Endothelial cell of umbilical vein (primary cell): ENCODE measurements around the gene ZNF365.

Experiments used
- CTCF ChIP-seq, 2 donors: IDR thresholded peaks; 1 replicate in 1 of 2; 2 replicates in 1 of 2; pipeline ENCODE4 v1.5.1; 2011; ENCODE audit warnings: low read length in 2 of 2, mild to moderate bottlenecking in 2 of 2, moderate library complexity in 2 of 2, control low read depth in 1 of 2, inconsistent platforms in 1 of 2, low read depth in 1 of 2; ENCODE audit not compliant: insufficient read depth in 1 of 2; ENCODE audit errors: extremely low read depth in 1 of 2
- EZH2 ChIP-seq: IDR thresholded peaks from 2 replicates; pipeline ENCODE4 v1.6.1; 2012; ENCODE audit warnings: borderline replicate concordance, low read depth, mild to moderate bottlenecking, moderate library complexity, low read length, inconsistent platforms; ENCODE audit not compliant: severe bottlenecking
- FOS ChIP-seq: IDR thresholded peaks from 2 replicates; pipeline ENCODE4 v1.6.1; 2011; ENCODE audit warnings: mild to moderate bottlenecking, low read length, moderate library complexity, borderline replicate concordance; ENCODE audit not compliant: insufficient read depth
- JUN ChIP-seq: IDR thresholded peaks from 2 replicates; pipeline ENCODE4 v1.6.1; 2011; ENCODE audit warnings: borderline replicate concordance, low read depth; ENCODE audit not compliant: insufficient read length, insufficient read depth
- MAX ChIP-seq: IDR thresholded peaks from 2 replicates; pipeline ENCODE4 v1.6.1; 2011; ENCODE audit not compliant: insufficient read depth, insufficient read length
- MYC ChIP-seq: IDR thresholded peaks from one replicate; pipeline ENCODE4 v1.6.1; 2011; ENCODE audit warnings: mild to moderate bottlenecking, low read depth, low read length
- POLR2A ChIP-seq: IDR thresholded peaks from 2 replicates; pipeline ENCODE4 v1.6.1; 2012; ENCODE audit warnings: low read depth, mild to moderate bottlenecking, control low read depth, low read length
- POLR2AphosphoS5 ChIP-seq: IDR thresholded peaks from 2 replicates; pipeline ENCODE4 v1.6.1; 2012; ENCODE audit warnings: low read depth, mild to moderate bottlenecking, control low read depth, low read length, moderate library complexity; ENCODE audit not compliant: insufficient read depth

- no peak for TF ChIP-seq MYC
- no peak for TF ChIP-seq POLR2AphosphoS5
- TF ChIP-seq EZH2: no peak
- TF ChIP-seq POLR2A: no peak
- no peak for TF ChIP-seq CTCF (IDR thresholded peaks at IDR 0.05; ENCODE audit: extremely low read depth in 1 of 2, insufficient read depth in 1 of 2, low read depth in 1 of 2, low read length in 2 of 2)
- no peak for TF ChIP-seq MAX
- no peak for TF ChIP-seq JUN
- TF ChIP-seq FOS: no peak
These were observed 68.9 kb downstream of the ZNF365 start for GRCh38 chr10:62442894-62443669.
